OCI-LY7 (cell line): ENCODE results near the gene DAZAP1. TPM values are rescaled to one million over a fixed set of nuclear protein-coding genes. Genes with fewer than 3 reads are reported as not detected.

ENCODE experiments used
- BruUV-seq: library from RNA; stranded (reverse); fragments of 400-500 nt; replicated peaks from 2 replicates; lab custom pipeline; 2021; lab: Mats Ljungman, UMichigan
- CTCF ChIA-PET: fragments of 300-600 bp; sonication (Branson Sonifier 250); formaldehyde crosslinking; loops from one replicate; lab custom pipeline; 2022; ENCODE audit warnings: antibody characterized with exemption; ENCODE audit not compliant: unreplicated experiment; lab: Charles Lee
- POLR2A ChIA-PET: fragments of 300-600 bp; sonication (Branson Sonifier 250); formaldehyde crosslinking; loops from one replicate; lab custom pipeline; 2022; ENCODE audit warnings: antibody characterized with exemption; lab: Charles Lee
- DNase-seq: peaks from one replicate; pipeline ENCODE4 v3.0.0-alpha.2; 2015; ENCODE audit warnings: low spot score
- H2AFZ ChIP-seq: fragments of 200-600 bp; sonication (generic), shearing (Covaris generic); 2 replicates; pipeline ENCODE4 v1.6.1; 2014; ENCODE audit warnings: mild to moderate bottlenecking, antibody characterized with exemption, low read length, moderate library complexity
- H3K27ac ChIP-seq: fragments of 200-600 bp; sonication (generic); 2 replicates; pipeline ENCODE4 v1.5.1; 2014; ENCODE audit warnings: mixed run types, low read depth, mild to moderate bottlenecking, moderate library complexity, low read length, inconsistent platforms; ENCODE audit not compliant: poor library complexity, severe bottlenecking
- H3K36me3 ChIP-seq: fragments of 200-600 bp; sonication (generic); 2 replicates; pipeline ENCODE4 v1.6.1; 2014; ENCODE audit warnings: mild to moderate bottlenecking, antibody characterized with exemption, low read length, moderate library complexity, mixed read lengths; ENCODE audit not compliant: insufficient read depth
- H3K4me1 ChIP-seq: fragments of 200-600 bp; sonication (generic); 2 replicates; pipeline ENCODE4 v1.5.1; 2014; ENCODE audit warnings: mild to moderate bottlenecking, low read length; ENCODE audit not compliant: insufficient read depth, poor library complexity, severe bottlenecking
- H3K4me2 ChIP-seq: fragments of 200-600 bp; sonication (generic); 2 replicates; pipeline ENCODE4 v1.6.1; 2014; ENCODE audit warnings: mild to moderate bottlenecking, low read length
- H3K4me3 ChIP-seq: fragments of 200-600 bp; sonication (generic); 2 replicates; pipeline ENCODE4 v1.5.1; 2014; ENCODE audit warnings: mild to moderate bottlenecking, low read depth, low read length; ENCODE audit not compliant: poor library complexity, severe bottlenecking
- H3K79me2 ChIP-seq: fragments of 200-600 bp; sonication (generic); 2 replicates; pipeline ENCODE4 v1.6.1; 2016; ENCODE audit warnings: low read depth, mild to moderate bottlenecking, low read length, moderate library complexity, mixed read lengths; ENCODE audit not compliant: insufficient read depth
- H3K9me2 ChIP-seq: fragments of 200-600 bp; sonication (generic); 2 replicates; pipeline ENCODE4 v1.6.1; 2016; ENCODE audit warnings: mild to moderate bottlenecking, low read length, mixed read lengths; ENCODE audit not compliant: insufficient read depth
- H3K9me3 ChIP-seq: fragments of 200-600 bp; sonication (generic); 2 replicates; pipeline ENCODE4 v1.6.1; 2014; ENCODE audit warnings: mild to moderate bottlenecking, mixed run types, low read length, mixed read lengths
- H4K20me1 ChIP-seq: fragments of 200-600 bp; sonication (generic); 2 replicates; pipeline ENCODE4 v1.6.1; 2014; ENCODE audit warnings: mild to moderate bottlenecking, antibody characterized with exemption, low read length, moderate library complexity, mixed read lengths; ENCODE audit not compliant: insufficient read depth
- EZH2phosphoT487 ChIP-seq: fragments of 200-600 bp; sonication (generic); IDR thresholded peaks from 2 replicates; pipeline ENCODE4 v1.6.1; 2018; ENCODE audit warnings: low read depth, borderline replicate concordance, mild to moderate bottlenecking, mixed run types, antibody characterized with exemption, low read length, moderate library complexity, mixed read lengths
- intact Hi-C: fragments of 100-400 bp; cut with micrococcal nuclease; formaldehyde crosslinking; loops from one replicate; pipeline ENCODE4 v1.10.0; 2022; ENCODE audit not compliant: unreplicated experiment
- total RNA-seq, 2 experiments: library from RNA; depleted of rRNA in 1 of 2; stranded (reverse); fragments of >200 nt in 1 of 2; shearing (Covaris generic) in 1 of 2; gene quantifications; 2 replicates each; pipeline ENCODE4 v1.2.3, GENCODE V29; 2014 to 2022
- TF ChIP-seq, protein P1 (sequence below): fragments of 200-600 bp; sonication (generic); conservative IDR thresholded peaks from 2 replicates; pipeline ENCODE4 v1.5.1; 2014; ENCODE audit warnings: mild to moderate bottlenecking, antibody characterized with exemption, low read length, moderate library complexity, mixed read lengths

The DAZAP1 gene
- total RNA-seq, 2 experiments from 2014 or later: 170 to 373 TPM

DNA sequence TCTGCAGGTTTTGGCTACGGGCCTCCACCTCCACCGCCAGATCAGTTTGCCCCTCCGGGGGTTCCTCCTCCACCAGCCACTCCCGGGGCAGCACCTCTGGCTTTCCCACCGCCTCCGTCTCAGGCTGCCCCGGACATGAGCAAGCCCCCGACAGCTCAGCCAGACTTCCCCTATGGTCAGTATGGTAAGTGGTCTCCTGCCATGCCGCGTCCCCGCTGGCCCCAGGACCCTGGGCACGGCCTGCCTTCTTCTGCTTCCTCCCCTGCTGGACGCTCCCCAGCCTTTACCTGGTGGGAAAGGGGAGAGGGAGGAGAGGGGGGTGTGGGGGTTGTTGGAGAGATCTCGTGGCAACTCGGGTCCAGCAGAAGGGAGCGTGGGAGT, 25.1 kb downstream of the DAZAP1 start:
- H3K9me2 ChIP-seq: no peaks in the 10 kb centered on the region
- no peaks in the 10 kb centered on the region for H4K20me1 ChIP-seq
- TF ChIP-seq, protein P1, sequence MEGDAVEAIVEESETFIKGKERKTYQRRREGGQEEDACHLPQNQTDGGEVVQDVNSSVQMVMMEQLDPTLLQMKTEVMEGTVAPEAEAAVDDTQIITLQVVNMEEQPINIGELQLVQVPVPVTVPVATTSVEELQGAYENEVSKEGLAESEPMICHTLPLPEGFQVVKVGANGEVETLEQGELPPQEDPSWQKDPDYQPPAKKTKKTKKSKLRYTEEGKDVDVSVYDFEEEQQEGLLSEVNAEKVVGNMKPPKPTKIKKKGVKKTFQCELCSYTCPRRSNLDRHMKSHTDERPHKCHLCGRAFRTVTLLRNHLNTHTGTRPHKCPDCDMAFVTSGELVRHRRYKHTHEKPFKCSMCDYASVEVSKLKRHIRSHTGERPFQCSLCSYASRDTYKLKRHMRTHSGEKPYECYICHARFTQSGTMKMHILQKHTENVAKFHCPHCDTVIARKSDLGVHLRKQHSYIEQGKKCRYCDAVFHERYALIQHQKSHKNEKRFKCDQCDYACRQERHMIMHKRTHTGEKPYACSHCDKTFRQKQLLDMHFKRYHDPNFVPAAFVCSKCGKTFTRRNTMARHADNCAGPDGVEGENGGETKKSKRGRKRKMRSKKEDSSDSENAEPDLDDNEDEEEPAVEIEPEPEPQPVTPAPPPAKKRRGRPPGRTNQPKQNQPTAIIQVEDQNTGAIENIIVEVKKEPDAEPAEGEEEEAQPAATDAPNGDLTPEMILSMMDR: no peak
- no peak for TF ChIP-seq EZH2phosphoT487
- POLR2A ChIA-PET: no interaction called here
- intact Hi-C loops: no loop called here
- no TSS peak for BruUV-seq
- H3K27ac ChIP-seq: no peak overlapping the region
- H3K4me1 ChIP-seq: peaks cover 4% of the 10 kb centered on the region
- no peaks in the 10 kb centered on the region for H3K9me3 ChIP-seq
- no peak overlapping the region for H3K4me2 ChIP-seq
- DNase-seq: no peak
- H2AFZ ChIP-seq: no peak overlapping the region
- no peaks in the 10 kb centered on the region for H3K79me2 ChIP-seq
- peaks cover 78% of the 10 kb centered on the region for H3K36me3 ChIP-seq
- CTCF ChIA-PET: no interaction called here
- no peak overlapping the region for H3K4me3 ChIP-seq

DNA sequence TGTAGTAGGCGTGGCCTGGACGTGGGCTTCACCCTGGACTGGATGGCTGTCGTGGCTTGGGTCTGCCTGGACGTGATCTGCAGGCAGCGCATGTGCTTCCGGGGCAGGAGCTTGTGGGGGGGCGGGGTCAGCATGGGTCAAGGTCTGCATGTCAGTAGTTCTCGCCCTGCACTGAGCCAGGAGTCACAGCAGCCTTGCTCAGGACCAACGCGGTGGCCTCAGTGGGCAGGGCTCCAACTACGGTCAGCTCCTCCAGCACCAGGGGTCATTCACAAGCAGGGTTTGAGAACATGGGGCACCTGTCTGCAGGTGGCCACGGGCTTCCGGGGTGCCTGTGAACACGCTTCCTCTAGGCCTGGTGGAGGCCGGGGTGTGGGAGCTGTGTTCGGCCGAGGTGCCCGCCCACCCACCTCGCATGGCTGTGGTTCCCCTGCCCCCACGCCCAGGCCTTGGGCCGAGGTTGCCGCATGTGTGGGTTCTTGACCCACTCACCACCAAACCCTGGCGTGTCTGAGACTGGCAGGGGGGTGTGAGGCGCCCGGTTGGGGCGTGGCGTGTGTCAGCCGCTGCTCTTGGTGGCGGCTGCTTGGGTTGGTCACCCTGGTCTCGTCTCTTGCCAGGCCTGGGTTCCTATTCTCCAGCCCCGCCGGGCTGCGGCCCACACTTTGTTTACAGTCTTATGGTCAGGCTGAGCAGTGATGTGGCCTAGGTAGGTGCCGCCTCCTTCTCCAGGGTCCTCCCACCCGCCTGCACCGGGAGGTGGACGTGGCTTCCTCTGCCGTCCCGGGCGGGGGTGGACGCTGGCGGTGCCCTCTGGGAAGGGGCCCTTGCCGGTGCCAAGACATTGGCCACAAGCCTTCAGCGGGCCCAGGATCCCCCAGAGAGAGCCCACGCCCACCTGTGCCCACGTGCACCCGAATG, 26.0 kb downstream of the DAZAP1 start:
- no peak overlapping the region for H3K4me2 ChIP-seq
- no peaks in the 10 kb centered on the region for H3K9me3 ChIP-seq
- no peak overlapping the region for H3K4me3 ChIP-seq
- ChIA-PET POLR2A (no interaction called here), CTCF (no interaction called here)
- DNase-seq: no peak
- intact Hi-C loops: no loop called here
- H3K4me1 ChIP-seq: peaks cover 9% of the 10 kb centered on the region
- no peak overlapping the region for H2AFZ ChIP-seq
- H3K9me2 ChIP-seq: no peaks in the 10 kb centered on the region
- no peaks in the 10 kb centered on the region for H4K20me1 ChIP-seq
- H3K79me2 ChIP-seq: peaks cover 2% of the 10 kb centered on the region
- BruUV-seq: no TSS peak
- no peak overlapping the region for H3K27ac ChIP-seq
- peaks cover 70% of the 10 kb centered on the region for H3K36me3 ChIP-seq
- no peak for TF ChIP-seq EZH2phosphoT487
- TF ChIP-seq, protein P1: no peak

DNA sequence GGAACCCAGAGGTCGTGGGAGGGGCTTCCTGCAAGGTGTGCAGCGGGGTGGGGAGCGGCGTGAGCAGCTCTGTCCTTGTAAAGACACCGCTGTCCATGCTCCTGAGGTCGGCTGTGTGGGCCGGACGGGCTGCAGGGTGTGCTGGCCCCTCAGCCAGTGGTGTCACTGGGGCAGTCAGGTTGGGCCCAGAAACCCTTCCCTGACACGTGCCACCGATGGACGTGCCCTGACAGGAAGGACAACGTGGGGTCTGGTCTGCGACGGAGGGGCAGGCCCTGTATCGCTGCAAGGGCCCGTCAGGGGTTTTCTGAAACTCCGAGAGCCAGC, 26.6 kb downstream of the DAZAP1 start:
- H4K20me1 ChIP-seq: no peaks in the 10 kb centered on the region
- no peak for DNase-seq
- ChIA-PET POLR2A (no interaction called here), CTCF (no interaction called here)
- no peaks in the 10 kb centered on the region for H3K9me2 ChIP-seq
- no peak overlapping the region for H2AFZ ChIP-seq
- H3K79me2 ChIP-seq: peaks cover 8% of the 10 kb centered on the region
- H3K4me1 ChIP-seq: peaks cover 9% of the 10 kb centered on the region
- TF ChIP-seq EZH2phosphoT487: no peak
- TF ChIP-seq, protein P1: no peak
- no peak overlapping the region for H3K4me3 ChIP-seq
- H3K27ac ChIP-seq: no peak overlapping the region
- intact Hi-C loops: no loop called here
- H3K9me3 ChIP-seq: no peaks in the 10 kb centered on the region
- peaks cover 70% of the 10 kb centered on the region for H3K36me3 ChIP-seq
- BruUV-seq: no TSS peak
- H3K4me2 ChIP-seq: no peak overlapping the region
